ENCODE measurements around the gene NCR3LG1.

The NCR3LG1 gene, protein sequence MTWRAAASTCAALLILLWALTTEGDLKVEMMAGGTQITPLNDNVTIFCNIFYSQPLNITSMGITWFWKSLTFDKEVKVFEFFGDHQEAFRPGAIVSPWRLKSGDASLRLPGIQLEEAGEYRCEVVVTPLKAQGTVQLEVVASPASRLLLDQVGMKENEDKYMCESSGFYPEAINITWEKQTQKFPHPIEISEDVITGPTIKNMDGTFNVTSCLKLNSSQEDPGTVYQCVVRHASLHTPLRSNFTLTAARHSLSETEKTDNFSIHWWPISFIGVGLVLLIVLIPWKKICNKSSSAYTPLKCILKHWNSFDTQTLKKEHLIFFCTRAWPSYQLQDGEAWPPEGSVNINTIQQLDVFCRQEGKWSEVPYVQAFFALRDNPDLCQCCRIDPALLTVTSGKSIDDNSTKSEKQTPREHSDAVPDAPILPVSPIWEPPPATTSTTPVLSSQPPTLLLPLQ

DNA sequence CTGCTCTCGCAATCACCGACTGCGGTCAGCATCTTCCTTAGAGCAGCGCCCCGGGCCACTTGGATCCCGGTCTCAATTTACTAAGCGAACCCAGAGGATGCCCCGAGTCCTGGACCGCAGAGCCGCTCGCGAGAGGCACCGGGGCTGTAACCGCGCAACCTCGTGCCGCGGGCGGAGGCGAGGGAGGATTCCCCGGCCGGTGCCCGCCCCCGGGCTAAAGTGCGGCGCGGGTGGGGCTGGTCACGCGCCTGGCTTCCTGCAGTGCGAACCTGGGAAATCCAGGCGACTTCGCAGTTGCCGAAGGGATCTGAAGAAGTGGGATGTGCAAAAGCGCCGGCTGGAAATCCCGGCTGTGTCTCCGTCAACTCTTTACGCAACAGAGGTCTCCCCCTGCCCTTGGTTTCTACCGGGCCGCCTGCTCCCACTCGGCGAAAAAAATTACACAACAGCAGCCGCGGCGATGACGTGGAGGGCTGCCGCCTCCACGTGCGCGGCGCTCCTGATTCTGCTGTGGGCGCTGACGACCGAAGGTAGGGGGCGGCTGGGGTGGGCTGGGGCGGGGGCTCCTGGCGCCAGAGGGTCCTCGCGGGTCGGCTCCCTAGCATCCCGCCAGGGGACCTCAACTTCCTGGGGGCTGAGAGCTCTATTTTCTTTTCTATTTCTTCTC, at the start of gene NCR3LG1:
Gene NCR3LG1 (plus strand): TSS at position 291 of the 667 bp plus-strand sequence. CDS start 170 bp downstream, at position 461.
- DNase-seq: peak; percentile 66

DNA sequence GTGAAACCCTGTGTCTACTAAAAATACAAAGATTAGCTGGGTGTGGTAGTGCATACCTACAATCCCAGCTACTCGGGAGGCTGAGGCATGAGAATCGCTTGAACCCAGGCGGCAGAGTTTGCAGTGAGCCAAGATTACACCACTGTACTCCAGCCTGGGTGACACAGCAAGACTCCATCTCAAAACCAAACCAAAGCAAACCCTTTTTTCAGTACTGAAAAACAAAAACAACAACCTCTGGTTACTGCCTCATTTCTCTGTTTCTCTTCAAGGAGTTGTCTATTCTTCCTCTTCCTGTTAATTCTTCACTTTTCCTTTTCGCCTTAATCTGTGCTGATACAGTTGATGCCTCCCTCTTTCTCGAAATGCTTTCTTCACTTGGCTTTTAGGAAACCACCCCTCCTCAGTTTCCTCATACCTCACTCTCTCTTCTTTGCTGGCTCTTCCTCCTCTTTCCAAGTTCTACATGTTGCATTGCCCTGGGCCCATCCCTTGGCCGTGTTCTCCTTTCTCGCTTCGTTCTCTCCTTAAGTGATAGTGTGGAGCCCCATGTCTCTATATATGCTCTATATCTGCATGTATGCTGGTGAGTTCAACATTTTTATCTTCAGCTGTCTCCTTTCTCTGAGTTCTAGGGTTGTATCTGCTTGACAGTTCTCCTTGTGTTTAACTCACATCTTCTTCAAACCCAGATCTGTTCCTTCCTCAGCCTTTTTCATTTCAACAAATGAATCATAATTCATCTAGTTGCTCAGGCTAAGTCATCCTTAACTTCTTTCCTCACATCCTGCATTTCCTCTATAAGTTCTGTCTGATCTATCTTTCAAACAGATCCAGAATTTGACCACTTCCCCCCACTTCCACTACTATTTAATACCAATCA, 38.0 kb upstream of the NCR3LG1 start:
- DNase-seq: no peak

DNA sequence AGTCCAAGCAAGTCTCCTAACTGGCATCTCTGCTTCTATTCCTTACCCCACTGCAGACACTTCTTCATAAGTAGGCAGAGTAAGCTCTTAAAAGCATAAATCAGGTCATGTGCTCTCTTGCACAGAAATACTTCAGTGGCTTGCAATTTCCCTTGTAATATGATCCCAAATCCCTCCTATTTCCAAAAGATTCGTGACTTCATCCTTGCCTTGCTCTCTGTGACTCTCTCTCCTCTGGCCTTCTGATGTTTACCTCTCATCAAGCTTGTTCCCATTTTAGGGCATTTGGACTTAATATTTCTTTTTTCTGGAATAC, 37.4 kb upstream of the NCR3LG1 start:
- no peak for DNase-seq

DNA sequence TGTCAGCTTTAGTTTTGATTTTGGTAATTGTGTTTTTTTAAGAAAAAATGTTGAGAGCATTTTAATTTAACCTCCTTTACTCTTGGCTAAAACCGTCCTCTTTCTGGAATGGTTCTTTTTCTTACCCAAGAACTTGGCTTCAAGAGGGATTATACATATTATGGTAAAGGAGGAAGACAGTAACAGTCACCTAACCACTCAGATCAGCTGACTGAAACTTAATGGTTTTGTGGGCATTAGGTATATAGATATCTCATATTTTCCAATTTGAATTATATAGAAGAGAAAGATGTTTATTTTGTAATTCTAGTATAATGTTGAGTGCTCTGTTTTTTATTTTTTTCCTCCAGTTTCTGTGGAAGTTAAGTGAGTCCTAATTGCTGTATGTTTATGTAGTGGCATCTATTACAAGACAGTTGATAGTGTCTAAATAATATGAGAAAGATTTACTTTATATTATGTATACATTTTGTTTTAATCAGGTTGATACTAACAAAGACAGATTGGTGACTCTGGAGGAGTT, 36.6 kb upstream of the NCR3LG1 start:
- no peak for DNase-seq

DNA sequence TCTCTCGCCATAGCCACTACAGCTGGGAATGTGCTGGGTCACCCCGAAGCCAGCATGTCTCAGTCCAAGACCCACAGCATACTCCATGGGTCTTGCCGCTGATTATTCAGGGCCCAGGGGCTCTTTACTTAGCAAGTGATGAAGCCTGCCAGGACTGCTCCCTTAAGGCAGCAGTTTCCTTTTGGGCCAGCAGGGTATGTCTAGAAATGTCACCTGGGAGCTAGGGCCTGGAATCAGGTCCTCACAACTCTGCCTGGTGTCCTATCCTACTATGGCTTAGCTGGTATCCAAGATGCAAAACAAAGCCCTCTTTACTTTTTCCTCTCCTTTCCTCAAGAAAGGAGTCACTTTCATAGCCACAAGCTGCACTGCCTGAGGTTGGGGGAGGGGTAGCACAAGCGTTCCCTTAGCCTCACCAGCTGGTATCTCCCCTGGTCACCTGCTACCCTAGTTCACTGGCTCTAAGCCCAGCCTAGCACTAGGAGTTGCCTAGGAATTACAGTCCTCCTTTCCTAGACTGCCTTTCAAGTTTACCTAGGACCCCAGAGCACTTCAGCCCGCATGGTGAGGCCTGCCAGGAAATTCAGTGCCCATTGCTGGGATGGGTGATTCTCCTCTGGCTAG, 22.6 kb upstream of the NCR3LG1 start:
- no peak for DNase-seq

DNA sequence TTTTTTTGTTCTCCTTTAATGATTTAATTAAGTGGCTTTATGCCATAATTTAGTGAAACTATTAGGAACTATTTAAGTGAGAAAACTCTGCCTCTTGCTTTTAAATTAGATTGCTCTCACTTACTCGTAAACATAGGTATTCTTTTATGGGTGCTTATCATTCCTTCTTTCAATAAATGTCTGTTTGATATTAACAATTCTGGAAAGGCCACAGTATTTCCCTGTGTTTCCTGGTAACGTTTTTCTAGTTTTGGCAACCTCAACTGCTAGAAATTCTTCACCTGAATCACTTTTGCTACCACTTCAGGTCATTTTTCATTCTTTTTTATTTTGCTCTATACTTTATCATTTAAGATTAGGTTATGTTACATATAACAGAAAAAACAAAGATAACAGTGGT, 19.9 kb upstream of the NCR3LG1 start:
- DNase-seq: no peak

DNA sequence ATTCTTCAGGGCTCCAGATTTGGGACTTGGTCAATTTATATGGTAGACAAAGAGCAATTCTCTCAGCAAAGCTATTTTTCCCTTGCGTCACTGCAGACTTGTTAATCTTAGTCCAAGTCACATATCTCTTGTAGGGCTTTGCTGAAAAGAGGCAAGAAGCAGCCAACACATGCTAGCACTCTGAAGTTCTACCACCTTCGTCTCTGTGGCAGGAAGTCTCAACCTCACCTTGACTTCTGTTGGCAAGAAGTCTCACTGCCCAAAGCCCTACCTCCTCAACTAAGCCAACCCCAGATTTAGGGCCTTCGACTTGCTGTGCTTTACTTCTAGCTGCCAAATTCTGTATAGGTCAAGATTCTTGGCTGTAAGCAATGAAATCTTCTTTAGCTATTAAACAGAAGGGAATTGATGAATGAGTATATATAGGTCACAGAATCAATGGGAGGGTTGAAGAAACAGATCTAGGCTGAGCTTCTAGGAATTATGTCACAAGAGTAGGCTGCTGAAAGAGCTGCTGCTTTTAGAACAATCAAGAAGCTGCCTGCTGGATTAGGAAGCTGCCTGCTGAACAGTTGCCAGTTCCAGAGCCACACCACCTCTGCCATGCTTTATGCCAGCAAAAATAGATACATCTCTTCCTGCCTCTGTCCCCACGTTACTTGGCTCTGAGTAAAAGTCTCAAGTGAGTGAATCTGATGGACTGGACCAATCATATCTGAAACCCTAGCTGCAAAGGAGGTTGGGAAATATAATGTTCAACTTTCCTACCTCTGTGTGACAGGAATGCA, 17.6 kb upstream of the NCR3LG1 start:
- DNase-seq: no peak

DNA sequence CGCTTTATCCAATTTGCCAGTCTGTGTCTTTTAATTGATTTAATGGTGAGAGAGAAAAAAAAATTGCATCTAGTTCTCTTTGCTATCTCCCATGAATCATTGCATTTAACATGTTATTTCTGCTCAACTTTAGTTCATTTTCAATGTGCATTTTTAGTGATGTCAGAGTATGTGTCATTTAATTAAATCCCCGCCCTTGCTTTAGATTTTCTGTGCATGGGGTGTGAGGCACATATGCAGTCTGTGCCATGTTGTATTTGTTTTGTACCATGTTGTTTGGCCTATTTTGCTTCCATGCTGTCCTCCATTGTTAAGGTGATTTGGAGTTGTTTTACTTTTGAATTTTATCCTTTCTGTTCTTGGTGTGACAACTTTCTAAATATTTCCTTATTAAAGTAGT, 8.3 kb upstream of the NCR3LG1 start:
- DNase-seq: no peak

DNA sequence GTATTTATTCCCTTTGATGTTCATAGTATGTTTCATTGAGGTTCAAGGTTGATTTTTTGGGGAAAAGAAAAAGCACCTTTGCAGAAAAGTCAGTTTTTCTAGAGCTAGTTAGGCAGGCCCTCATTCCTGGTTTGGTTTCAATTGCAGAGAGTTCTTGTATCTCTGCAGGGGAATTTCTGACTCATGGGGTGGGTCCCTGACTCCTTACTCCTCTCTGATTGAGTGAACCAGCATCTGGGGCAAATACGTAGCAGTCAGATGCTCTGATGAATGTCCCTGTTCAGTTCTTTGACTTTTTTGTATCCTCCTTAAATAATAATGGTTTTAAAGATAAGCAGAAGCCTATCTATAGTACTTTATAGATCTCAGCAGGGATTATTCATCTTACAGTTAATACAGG, 7.7 kb upstream of the NCR3LG1 start:
- DNase-seq: no peak

DNA sequence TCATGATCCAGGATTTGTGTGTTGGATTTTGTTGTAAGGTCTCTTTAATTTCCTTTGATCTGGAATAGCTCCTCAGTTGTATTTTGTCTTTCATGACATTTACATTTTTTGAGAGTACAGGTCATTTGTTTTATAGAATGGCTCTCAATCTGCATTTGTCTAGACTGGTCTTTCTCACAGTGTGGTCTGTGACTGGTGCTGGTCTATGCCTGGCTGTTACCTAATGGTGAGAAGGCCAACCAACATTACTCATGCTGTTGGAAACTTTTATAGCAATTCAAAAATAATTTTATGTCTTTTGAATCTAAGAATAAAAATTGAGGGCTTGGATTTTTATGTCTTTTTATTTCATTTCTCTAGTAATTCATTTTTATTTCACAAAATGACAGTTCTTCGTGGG, 3.9 kb upstream of the NCR3LG1 start:
- no peak for DNase-seq

DNA sequence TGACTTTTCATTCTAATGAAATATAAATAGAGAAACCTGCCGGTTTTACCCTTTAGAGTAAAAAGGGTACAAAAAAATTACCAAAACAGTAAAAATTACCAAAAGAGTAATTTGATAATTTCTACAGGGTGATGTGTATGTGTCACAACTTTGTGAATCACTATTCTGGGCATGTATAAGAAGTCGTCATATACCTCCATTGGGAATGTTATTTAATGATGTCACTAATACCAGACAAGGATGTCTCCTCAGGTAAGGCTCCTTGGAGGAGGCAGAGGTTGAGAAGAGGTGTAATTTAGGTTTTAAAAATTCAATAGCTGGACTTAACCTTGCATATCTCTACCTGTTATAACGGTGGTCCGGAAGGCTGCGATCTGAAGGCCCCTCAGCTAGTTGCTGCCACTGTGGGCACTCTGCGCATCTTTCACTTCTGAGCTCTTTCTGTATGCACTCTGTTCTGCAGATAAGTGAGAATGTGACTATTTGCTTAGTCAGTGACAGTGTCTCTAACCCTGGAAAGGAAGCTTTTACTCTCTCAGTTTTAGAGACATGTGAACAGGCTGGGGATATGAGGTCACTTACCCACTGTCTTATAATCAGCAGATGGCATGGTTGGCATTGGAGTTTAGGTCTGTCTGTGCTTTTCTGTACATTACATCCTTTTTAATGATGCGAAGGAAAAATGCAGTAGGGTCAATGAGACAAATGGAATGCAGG, 987 bp upstream of the NCR3LG1 start:
- DNase-seq: no peak

DNA sequence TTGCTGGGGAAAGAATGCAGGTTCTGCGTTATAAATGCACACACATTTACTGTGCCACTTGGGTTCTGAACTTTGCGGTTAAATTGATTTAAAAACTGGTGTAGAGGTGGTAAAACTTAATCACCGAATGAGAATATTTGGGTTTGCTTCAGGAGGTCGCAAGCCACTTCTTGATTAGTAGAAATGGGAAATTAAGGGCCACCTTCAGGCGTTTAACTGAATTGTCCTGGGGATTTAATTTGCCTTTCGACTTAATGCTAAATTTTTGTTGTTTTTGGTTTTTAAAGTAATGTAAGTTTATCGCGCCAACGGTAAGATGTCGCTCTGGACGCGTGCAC, 459 bp upstream of the NCR3LG1 start:
- DNase-seq: no peak

DNA sequence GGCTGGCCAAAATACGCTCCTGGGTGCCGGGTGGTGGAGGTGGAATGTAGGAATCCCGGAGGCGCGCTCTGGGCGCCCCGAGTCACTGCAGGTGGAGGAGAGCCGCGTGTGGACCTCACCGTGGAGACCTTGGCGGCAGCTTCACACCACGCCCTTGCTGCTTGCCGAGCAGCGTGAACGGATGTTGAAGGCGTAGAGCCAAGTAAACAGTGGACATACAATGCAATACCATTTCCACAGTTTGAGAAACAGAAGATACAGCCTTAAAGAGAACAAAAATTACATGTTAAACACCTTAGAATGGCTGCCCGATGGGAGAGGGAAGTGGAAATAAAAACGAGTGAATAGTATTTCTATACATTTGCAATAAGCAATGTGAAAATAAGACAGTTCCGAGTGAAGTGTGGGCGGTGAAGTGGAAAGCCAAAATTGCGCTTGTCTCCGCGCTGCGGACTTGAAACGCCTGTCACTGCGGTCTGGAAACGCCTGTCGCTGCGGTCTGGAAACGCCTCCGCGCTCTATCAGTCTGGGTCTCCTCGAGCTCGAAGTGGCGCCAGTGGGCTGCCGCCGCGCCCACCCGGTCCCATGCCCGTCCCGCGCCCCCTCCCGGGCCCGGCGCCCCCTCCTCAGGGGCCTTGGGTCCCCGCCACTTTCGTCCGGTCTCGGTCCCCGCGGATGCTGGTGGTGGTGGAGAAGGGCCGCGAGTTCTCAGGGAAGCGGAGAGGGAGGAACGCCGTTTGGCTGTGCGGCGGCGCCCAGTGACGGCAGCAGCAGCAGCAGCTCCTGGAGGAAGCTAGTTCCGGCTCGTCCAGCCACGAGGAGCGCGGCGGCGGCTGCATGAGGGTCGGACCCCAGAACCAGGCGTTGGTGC, 1.6 kb downstream of the NCR3LG1 start:
- peak; percentile 47 for DNase-seq

DNA sequence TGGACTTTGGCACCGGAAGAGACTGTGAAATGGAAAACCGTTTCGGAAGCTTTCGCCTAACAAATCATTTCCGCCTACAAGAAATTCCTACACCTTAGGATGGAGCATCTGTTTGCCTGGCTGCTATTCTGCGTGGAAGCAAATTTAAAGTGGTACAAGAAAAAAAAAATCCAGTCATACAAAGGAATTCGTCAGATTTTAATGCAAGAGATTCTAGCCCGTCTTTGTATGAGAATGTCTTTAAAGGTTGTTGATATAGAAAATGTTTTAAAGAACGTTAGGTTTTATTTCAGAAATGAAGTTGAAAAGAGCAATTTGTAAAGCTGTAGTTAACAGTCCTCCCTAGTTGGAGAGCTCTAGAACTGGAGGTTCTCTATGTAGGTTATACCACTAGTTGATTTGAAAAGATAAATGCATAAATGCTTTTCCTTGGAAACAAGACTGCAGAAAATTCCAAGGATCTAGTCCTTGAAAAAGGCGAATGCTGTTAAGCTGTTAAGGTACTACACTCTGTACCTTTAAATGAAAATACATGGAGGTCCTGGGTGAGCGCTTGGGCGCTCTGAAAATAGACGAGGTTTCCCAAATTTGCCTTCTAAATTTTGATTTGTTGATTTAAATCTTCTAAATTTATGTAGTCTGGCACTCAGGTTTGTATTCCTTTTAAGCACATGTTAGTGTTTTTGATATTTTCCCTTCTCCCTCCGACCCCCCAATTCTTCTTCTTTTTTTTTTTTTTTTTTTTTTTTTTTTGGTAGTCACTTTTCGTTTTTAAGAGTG, 2.4 kb downstream of the NCR3LG1 start:
- no peak for DNase-seq

DNA sequence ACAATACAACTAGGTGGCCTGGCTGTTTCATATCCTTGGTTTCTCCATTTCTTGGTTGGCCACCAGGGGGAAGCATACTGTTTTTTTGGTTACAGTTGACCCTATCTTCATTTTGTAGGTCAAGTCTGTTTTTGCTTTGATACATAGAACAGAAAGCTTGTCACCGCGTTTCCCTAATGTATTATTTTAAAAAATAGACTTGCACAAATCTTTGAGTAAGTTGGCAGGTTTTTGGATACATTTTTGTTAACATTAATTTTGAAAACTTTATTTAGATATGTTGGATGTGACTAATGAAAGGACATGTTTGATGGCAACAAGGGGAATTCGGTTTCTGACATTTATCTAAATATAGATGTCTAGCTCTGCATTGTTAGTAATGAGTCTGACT, 3.0 kb downstream of the NCR3LG1 start:
- DNase-seq: peak; percentile 75

DNA sequence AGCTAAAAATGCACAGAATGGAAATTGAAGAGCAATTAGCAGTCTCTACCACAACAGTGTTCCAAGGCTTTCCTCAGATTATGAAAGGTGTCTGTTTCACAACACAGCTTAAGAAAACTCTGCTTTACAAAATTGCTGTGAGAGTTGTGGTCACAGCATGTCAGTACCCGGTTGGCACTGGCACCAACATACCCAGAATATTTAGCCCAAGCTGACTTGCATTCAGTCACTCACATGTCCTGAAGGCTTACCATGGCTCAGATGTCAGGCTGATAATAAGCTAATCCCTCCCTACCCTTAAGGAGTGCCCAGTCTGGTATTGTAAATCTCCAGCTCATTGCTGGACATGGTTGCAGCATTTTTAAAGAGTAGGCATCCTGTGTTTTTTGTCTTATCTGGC, 14.9 kb downstream of the NCR3LG1 start:
- no peak for DNase-seq

DNA sequence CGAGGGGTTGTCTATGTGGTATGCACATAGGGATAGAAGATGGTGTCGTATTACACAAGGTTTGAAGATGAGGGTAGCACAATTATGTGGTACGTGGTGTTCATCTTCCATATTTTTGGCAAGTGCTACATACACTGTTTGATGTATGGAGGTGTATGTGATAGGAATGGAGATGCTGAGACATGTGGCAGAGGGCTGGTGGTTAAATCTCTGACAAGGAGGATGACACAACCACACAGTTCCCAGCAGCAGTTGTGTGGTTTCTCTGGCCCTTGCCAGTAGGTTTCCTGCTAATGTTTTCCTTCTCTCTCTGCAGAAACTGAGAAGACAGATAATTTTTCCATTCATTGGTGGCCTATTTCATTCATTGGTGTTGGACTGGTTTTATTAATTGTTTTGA, 17.0 kb downstream of the NCR3LG1 start:
- no peak for DNase-seq

DNA sequence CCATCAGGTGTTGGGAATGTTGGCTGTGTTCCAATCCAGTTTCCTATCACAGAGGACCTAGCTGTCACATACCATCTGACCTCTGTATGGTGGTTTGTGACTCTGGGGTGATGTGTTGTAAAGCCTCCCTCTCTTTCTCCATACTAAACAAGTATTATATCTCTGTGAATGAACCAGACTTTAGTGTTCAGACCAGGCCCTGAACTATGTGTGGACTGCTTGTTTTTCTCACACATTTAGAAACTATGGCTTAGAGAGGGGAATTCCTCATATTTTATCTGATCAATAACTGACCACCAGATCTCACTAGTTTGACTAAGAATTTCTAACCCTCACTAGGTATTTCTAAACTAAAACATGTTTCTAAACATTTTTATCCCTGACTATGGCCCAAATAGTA, 17.5 kb downstream of the NCR3LG1 start:
- DNase-seq: no peak

DNA sequence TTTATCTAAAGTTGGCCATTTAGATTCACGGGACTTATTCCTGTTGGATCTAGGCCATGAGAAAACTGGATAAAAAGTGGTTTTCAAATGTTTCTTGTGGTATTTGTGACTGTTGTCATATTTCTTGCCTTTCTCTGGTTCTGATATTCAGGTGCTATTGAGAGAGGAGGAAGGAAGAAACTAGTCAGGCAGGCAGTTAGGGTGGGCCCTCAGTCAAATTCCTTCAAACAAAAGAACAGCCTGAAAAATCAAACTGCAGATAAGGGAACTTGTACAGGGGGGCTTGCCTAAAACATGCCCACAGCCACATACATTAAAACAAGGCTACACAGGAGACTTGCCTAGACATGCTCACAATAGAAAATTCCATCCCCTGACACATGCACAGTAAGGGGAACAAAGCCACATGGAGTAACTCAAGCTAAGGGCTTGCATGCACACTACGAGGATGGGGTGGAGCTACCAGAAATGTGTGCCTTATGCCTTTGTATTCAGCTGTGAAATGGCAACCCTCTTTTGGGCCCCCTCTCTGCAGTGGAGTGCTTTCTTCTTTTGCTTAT, 18.2 kb downstream of the NCR3LG1 start:
- DNase-seq: no peak

All from CD4-positive, alpha-beta T cell treated with Interleukin-17A for 4 hours (primary cell).